ENCODE measurements around the gene MYH9. TPM values are rescaled to one million over a fixed set of nuclear protein-coding genes. Genes with fewer than 3 reads are reported as not detected.

The MYH9 gene
- total RNA-seq, 1 donor from 2014 or later: 122 TPM

DNA sequence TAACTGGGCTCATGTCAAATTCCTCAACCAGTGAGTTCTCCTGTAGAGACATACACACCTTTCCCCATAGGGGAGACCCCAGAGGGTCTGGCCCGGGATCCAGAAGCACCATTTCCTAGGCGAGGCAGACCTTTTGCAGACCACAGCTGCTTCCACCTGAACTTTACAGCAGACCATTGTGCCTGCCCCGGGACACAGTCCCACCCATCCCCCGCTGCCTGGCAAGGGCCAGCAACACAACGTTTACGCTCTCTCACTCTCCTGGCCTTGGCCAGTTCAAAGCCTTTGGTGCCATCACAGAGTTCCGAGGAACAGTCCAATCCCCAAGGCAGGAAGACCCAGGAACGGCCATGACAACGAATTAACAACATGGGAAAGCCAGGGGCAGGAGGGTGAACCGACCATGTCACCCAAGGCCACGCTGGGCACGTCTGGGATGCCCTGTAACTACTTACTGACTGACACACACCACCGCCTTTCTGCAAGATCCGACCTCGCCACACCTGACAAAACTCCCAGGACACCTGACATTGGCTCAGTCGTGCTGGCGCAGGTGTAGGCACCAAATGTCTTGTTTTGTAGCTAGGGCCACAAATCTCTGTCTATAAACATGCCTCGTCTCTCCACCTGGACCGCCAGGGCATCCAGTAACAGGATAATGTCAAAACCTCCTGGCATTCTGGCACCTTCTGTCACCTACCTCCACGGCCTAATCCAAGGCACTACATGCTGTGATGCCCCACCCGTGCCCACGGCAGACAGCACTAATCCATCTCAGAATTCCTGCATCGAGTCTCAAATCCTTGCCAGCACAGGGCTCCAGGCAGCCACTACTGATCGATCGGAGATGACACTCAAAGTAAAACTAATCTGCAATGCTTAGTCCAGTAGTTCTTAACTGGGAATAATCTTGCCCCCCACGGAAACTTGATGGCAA is 51.3 kb downstream of the MYH9 start:
- TF ChIP-seq CTCF (IDR thresholded peaks at IDR 0.05; ENCODE audit: partially characterized antibody, unreplicated experiment): no peak
- H3K27ac Mint-ChIP-seq (ENCODE audit: unreplicated experiment): no peak overlapping the region
- H3K27me3 Mint-ChIP-seq (ENCODE audit: unreplicated experiment): peaks cover 11% of the 10 kb centered on the region
- peaks cover 8% of the 10 kb centered on the region for H3K9me3 Mint-ChIP-seq (ENCODE audit: unreplicated experiment)
- no peak for DNase-seq
- H3K4me3 Mint-ChIP-seq (ENCODE audit: unreplicated experiment): peak overlapping the region; percentile 20
- peaks cover 7% of the 10 kb centered on the region for H3K36me3 Mint-ChIP-seq (ENCODE audit: unreplicated experiment)
- peaks cover 12% of the 10 kb centered on the region for H3K4me1 Mint-ChIP-seq (ENCODE audit: low read depth, unreplicated experiment)

GRCh38 chr22:36335621-36336020 is 52.1 kb downstream of the MYH9 start:
- peaks cover 13% of the 10 kb centered on the region for H3K27me3 Mint-ChIP-seq (ENCODE audit: unreplicated experiment)
- H3K9me3 Mint-ChIP-seq (ENCODE audit: unreplicated experiment): peaks cover 10% of the 10 kb centered on the region
- no peak overlapping the region for H3K27ac Mint-ChIP-seq (ENCODE audit: unreplicated experiment)
- TF ChIP-seq CTCF (IDR thresholded peaks at IDR 0.05; ENCODE audit: partially characterized antibody, unreplicated experiment): no peak
- H3K4me1 Mint-ChIP-seq (ENCODE audit: low read depth, unreplicated experiment): peaks cover 16% of the 10 kb centered on the region
- DNase-seq: no peak
- no peak overlapping the region for H3K4me3 Mint-ChIP-seq (ENCODE audit: unreplicated experiment)
- H3K36me3 Mint-ChIP-seq (ENCODE audit: unreplicated experiment): peaks cover 2% of the 10 kb centered on the region

DNA sequence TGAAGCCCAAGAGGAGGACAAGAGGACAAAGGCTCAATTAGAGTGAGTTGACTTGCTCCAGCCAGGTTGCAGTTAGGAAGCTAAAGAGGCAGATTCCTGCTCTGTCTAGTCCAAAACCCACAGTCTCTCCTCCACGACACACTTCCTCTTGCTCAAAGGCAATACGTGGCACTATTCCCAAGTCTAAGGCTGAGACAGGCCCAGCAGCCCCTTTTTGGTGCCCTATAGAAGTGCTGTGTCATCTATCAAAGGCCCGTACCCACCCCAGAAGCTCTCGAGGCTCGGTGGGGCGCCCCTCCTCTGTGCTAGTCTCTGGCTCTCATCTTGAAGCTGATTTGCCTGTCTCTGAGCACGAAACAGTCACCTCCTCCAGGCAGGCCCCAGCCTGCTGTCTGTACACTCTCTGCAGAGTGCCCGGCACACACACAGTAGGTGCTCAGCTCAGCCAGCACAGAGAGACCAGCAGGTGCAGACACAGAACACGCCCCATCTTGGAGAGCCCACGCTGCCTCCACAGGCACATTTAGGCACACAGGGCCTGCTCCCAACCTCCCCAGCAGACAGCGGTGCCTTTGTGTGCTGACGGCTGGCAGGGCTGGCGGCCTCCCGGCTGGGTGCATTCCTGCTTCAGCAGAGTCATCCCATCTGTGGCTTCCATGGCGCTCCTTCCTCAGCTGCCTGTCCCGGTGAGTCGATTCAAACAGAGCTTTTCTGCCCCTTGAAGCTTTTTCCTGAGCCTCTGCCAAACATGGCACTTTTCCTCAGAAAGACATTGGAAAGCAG is 52.8 kb downstream of the MYH9 start:
- no peak for TF ChIP-seq CTCF (IDR thresholded peaks at IDR 0.05; ENCODE audit: partially characterized antibody, unreplicated experiment)
- no peak overlapping the region for H3K27ac Mint-ChIP-seq (ENCODE audit: unreplicated experiment)
- H3K4me1 Mint-ChIP-seq (ENCODE audit: low read depth, unreplicated experiment): peaks cover 21% of the 10 kb centered on the region
- H3K9me3 Mint-ChIP-seq (ENCODE audit: unreplicated experiment): peaks cover 11% of the 10 kb centered on the region
- H3K36me3 Mint-ChIP-seq (ENCODE audit: unreplicated experiment): no peaks in the 10 kb centered on the region
- DNase-seq: no peak
- H3K4me3 Mint-ChIP-seq (ENCODE audit: unreplicated experiment): no peak overlapping the region
- H3K27me3 Mint-ChIP-seq (ENCODE audit: unreplicated experiment): peaks cover 13% of the 10 kb centered on the region

DNA sequence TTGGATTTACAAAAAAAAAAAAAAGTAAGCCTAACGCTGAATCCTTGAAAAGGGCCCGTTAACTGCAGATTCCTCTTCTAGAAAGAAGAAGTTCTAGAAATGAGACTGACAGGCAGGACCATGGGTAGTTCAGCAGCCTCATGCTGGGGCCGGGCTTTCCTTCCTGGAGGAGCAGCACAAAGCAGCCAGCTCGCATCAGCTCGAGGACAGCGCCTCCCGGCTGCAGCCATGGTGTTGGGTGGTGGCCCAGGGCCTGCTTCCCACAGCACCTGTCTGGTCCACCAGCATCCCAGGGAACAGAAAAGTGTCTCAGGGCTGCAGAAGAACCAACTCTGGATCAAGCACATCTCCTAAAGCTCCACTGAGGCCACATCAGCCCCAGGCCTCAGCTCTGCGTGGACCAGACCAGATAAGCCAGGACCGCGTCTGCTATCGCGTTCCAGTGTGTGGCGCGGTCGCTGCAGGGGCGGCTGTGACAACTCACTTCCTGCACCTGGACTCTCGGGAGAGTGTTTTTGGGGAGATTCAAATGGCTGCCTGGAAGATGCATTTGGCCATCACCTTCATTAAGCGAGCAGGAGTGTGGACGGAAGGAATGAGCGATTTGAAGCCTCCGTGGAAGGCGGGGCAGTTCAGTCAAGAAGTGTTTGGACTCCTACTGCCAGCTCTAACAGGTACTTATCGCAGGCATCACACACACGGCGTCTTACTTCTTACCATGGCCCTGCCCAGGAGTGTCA is 53.5 kb downstream of the MYH9 start:
- peaks cover 13% of the 10 kb centered on the region for H3K27me3 Mint-ChIP-seq (ENCODE audit: unreplicated experiment)
- H3K27ac Mint-ChIP-seq (ENCODE audit: unreplicated experiment): no peak overlapping the region
- no peak for TF ChIP-seq CTCF (IDR thresholded peaks at IDR 0.05; ENCODE audit: partially characterized antibody, unreplicated experiment)
- H3K9me3 Mint-ChIP-seq (ENCODE audit: unreplicated experiment): peaks cover 13% of the 10 kb centered on the region
- H3K4me3 Mint-ChIP-seq (ENCODE audit: unreplicated experiment): no peak overlapping the region
- peaks cover 28% of the 10 kb centered on the region for H3K4me1 Mint-ChIP-seq (ENCODE audit: low read depth, unreplicated experiment)
- no peak for DNase-seq
- H3K36me3 Mint-ChIP-seq (ENCODE audit: unreplicated experiment): no peaks in the 10 kb centered on the region

All from glutamatergic neuron (in vitro differentiated cells).